ENCODE measurements around the gene INSYN2A. TPM values are rescaled to one million over a fixed set of nuclear protein-coding genes. Genes with fewer than 3 reads are reported as not detected.
A peak's percentile ranks its signal among the peaks of the same experiment; 100 is the strongest.

The INSYN2A gene
- total and polyA plus RNA-seq, 8 donors = 0.18 to 4.4 (median 1.2) TPM; not detected in 3

DNA sequence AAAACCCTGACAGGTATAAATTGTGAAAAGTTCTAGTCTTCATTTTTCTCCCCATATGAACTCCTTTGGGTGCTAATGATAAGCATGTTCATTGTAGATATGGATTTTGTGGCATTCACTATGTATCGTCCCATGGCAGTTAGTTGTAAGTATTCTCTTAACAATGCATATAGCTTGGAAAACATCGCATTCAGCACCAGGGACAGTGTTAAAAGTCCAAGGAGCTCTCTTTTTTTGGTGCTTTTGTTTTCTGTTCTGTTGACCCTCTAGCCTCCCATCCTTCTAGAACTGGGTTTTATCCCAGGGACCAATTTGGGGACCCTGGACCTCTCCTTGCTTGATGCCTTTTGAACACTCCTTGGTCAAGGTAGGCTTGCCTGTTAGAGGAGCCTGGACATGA, 37.7 kb downstream of the INSYN2A start:
- Histone ChIP-seq H3K4me3 (no peak overlapping the region), H3K27me3 (no peaks in the 10 kb centered on the region), H3K36me3 (no peaks in the 10 kb centered on the region), H3K27ac (no peak overlapping the region), H3K9me3 (no peaks in the 10 kb centered on the region), H3K4me1 (peaks cover 0 to 16% (median 2%) of the 10 kb centered on the region in 4 donors)
- TF ChIP-seq EP300 (IDR thresholded peaks at IDR 0.05) (no peak), CTCF (IDR thresholded peaks at IDR 0.05) (no peak), POLR2AphosphoS5 (IDR thresholded peaks at IDR 0.05) (no peak), POLR2A (IDR thresholded peaks at IDR 0.05) (no peak)
- intact Hi-C loops (cut with DNase I; ENCODE audit: low total_unique reads) = no loop called here
- no peak for DNase-seq
- 95 to 97% (median 97%) methylated on average over 2 of the region's 2 CpGs for WGBS, 5 donors

GRCh38 chr10:127157506-127158200, 38.7 kb downstream of the INSYN2A start:
- no peak overlapping the region for H3K4me3 ChIP-seq
- no peaks in the 10 kb centered on the region for H3K36me3 ChIP-seq
- peak in 1 of 2 donors; percentile 43 for DNase-seq
- no peak for TF ChIP-seq EP300 (IDR thresholded peaks at IDR 0.05)
- H3K27ac ChIP-seq = no peak overlapping the region
- no peaks in the 10 kb centered on the region for H3K27me3 ChIP-seq
- no peaks in the 10 kb centered on the region for H3K9me3 ChIP-seq
- intact Hi-C loops (cut with DNase I; ENCODE audit: low total_unique reads) = no loop called here
- H3K4me1 ChIP-seq = peaks cover 0 to 16% (median 0%) of the 10 kb centered on the region in 4 donors
- 50 to 68% (median 61%) methylated on average over 2 of the region's 2 CpGs for WGBS, 5 donors

DNA sequence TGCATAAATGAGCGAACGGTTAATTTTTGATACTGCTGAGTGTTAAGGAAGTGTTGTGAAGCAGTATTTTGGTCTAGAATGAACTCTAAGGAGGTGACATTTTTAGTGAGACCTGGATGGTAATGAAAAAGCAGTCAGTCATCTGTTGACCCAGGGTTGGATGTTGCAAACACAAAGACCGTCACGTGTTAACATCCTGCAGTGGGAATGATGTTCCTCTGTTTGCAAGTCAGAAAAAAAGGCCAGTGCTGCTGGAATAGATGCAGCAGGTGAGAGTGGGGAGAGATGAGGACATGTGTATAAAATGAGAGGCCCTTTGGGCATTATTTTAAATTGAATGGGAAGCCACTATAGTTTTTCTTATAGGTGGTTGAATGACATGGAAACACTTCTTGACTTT, 39.3 kb downstream of the INSYN2A start:
- H3K27ac ChIP-seq = no peak overlapping the region
- no peaks in the 10 kb centered on the region for H3K9me3 ChIP-seq
- TF ChIP-seq EP300 (IDR thresholded peaks at IDR 0.05) (no peak), POLR2AphosphoS5 (IDR thresholded peaks at IDR 0.05) (no peak), CTCF (IDR thresholded peaks at IDR 0.05) (no peak), POLR2A (IDR thresholded peaks at IDR 0.05) (no peak)
- H3K27me3 ChIP-seq = no peaks in the 10 kb centered on the region
- WGBS, 5 donors = 90 to 95% (median 95%) methylated on average over 4 of the region's 4 CpGs
- H3K4me3 ChIP-seq = no peak overlapping the region
- no peak for DNase-seq
- no peaks in the 10 kb centered on the region for H3K36me3 ChIP-seq
- H3K4me1 ChIP-seq = peaks cover 0 to 16% (median 3%) of the 10 kb centered on the region in 4 donors
- intact Hi-C loops (cut with DNase I; ENCODE audit: low total_unique reads) = no loop called here

DNA sequence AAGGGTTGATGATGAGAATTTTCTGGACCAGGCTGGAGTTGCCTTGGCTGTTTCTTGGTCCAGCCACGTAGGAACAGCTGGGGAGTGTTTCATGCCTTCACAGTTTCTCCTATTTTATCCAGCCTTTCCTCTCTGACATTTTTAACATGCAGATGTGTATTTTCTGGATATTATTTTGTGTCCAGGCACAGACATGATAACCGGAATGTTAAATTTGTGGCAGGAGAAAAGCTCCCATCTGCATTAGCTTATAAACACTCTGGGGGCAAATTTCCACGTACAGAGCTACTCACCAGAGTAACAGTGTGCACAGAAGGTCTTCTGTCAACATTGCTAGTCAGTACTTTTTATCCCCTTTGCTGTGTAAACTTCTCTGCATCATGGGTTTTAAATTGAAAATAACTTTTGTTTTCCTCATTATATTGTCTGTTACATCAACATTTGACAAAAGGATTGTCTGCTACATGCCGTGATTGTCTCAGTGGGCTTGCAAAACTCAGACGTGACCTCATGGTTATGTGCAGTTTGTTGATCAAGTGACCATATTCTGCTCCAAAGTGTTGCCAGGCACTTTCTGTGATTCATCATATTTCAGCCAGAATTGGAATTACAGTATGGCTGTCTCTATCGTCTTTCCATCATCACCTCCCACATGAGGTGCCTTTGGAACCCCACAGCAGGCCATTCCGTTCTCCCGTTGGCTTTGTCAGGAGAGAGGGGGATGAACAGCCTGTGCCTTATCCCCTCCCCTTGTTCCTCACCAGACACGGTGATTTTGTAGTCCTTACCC, 41.4 kb downstream of the INSYN2A start:
- TF ChIP-seq POLR2A (IDR thresholded peaks at IDR 0.05) = no peak
- TF ChIP-seq POLR2AphosphoS5 (IDR thresholded peaks at IDR 0.05) = no peak
- TF ChIP-seq EP300 (IDR thresholded peaks at IDR 0.05) = no peak
- TF ChIP-seq CTCF (IDR thresholded peaks at IDR 0.05) = no peak
- H3K4me1 ChIP-seq = peaks cover 0 to 16% (median 3%) of the 10 kb centered on the region in 4 donors
- intact Hi-C loops (cut with DNase I; ENCODE audit: low total_unique reads) = no loop called here

More for the DNA sequence above, 41.4 kb downstream of the INSYN2A start:
- Histone ChIP-seq H3K9me3 (no peaks in the 10 kb centered on the region), H3K27me3 (no peaks in the 10 kb centered on the region), H3K27ac (no peak overlapping the region), H3K36me3 (no peaks in the 10 kb centered on the region), H3K4me3 (no peak overlapping the region)
- 71 to 80% (median 79%) methylated on average over 9 of the region's 9 CpGs for WGBS, 5 donors
- peak in 1 of 2 donors; percentile 20 for DNase-seq

Data from stomach (tissue), 9 donors.